Thymus (tissue), 11 donors: Measurements from ENCODE around the gene MAMSTR. TPM values are rescaled to one million over a fixed set of nuclear protein-coding genes. Genes with fewer than 3 reads are reported as not detected.

ENCODE experiments used
- DNase-seq, 9 donors: peaks; one replicate each; pipeline ENCODE4 v3.0.0-alpha.2; 2013; ENCODE audit warnings: low spot score in 9 of 9, low read depth in 6 of 9, missing footprints in 1 of 9
- H3K27ac ChIP-seq, 2 donors: one replicate each; pipeline ENCODE4 v1.5.1; 2013; ENCODE audit warnings: control low read depth in 1 of 2, low read depth in 1 of 2, low read length in 1 of 2, mild to moderate bottlenecking in 1 of 2, moderate library complexity in 1 of 2
- H3K27me3 ChIP-seq, 2 donors: one replicate each; pipeline ENCODE4 v1.5.1; 2013; ENCODE audit warnings: low read length in 1 of 2; ENCODE audit not compliant: control insufficient read depth in 2 of 2, insufficient read depth in 1 of 2
- H3K36me3 ChIP-seq, 2 donors: one replicate each; pipeline ENCODE4 v1.5.1; 2013; ENCODE audit warnings: low read length in 1 of 2, mild to moderate bottlenecking in 1 of 2, moderate library complexity in 1 of 2; ENCODE audit not compliant: control insufficient read depth in 2 of 2, insufficient read depth in 2 of 2
- H3K4me1 ChIP-seq, 2 donors: one replicate each; pipeline ENCODE4 v1.5.1; 2013; ENCODE audit warnings: low read length in 2 of 2; ENCODE audit not compliant: control insufficient read depth in 2 of 2, insufficient read depth in 2 of 2
- H3K4me3 ChIP-seq, 2 donors: one replicate each; pipeline ENCODE4 v1.5.1; 2013; ENCODE audit warnings: low read length in 2 of 2, control low read depth in 1 of 2, mild to moderate bottlenecking in 1 of 2
- H3K9me3 ChIP-seq, 2 donors: one replicate each; pipeline ENCODE4 v1.5.1; 2013; ENCODE audit warnings: low read length in 1 of 2, mild to moderate bottlenecking in 1 of 2; ENCODE audit not compliant: control insufficient read depth in 2 of 2, insufficient read depth in 1 of 2
- WGBS: extraction: QIAGEN DNeasy Blood & Tissue Kit; methylation state at CpG from one replicate; pipeline ENCODE4 v1.1.7; 2013; 5-methylcytosine and 5-hydroxymethylcytosine counted together
- polyA plus RNA-seq: library from polyadenylated mRNA; stranded (reverse); fragments of 200-250 nt; gene quantifications from one replicate; pipeline ENCODE4 v1.2.3, GENCODE V29; 2013
- total RNA-seq: library from RNA; stranded (reverse); fragments of 120-200 nt; gene quantifications from one replicate; pipeline ENCODE4 v1.2.4, GENCODE V29; 2013
- donor health status: healthy.

The MAMSTR gene
- total and polyA plus RNA-seq, 2 donors: 0.38 to 1.2 TPM

GRCh38 chr19:48714759-48715675, 4.5 kb downstream of the MAMSTR start:
- peak overlapping the region; percentile 10 to 68 for H3K27ac ChIP-seq
- H3K4me3 ChIP-seq: peak overlapping the region; percentile 56 to 60
- H3K27me3 ChIP-seq: peaks cover 0 to 7% of the 10 kb centered on the region in 2 donors
- H3K36me3 ChIP-seq: no peaks in the 10 kb centered on the region
- WGBS: 73% methylated on average over 26 of the region's 26 CpGs
- DNase-seq: no peak
- peaks cover 15 to 34% of the 10 kb centered on the region in 2 donors for H3K4me1 ChIP-seq
- no peaks in the 10 kb centered on the region for H3K9me3 ChIP-seq

- Histone ChIP-seq H3K27me3 (peaks cover 0 to 7% of the 10 kb centered on the region in 2 donors), H3K9me3 (no peaks in the 10 kb centered on the region), H3K27ac (peak overlapping the region; percentile 53 to 68), H3K4me3 (peak overlapping the region; percentile 60 to 62), H3K36me3 (no peaks in the 10 kb centered on the region), H3K4me1 (peaks cover 15 to 28% of the 10 kb centered on the region in 2 donors)
- under 1% methylated on average over 67 of the region's 67 CpGs for WGBS
- DNase-seq: peak; percentile 88 to 99 (median 97)
Observed at GRCh38 chr19:48713864-48714755, 5.4 kb downstream of the MAMSTR start.

GRCh38 chr19:48713041-48713863, 6.3 kb downstream of the MAMSTR start:
- DNase-seq: peak in 1 of 9 donors; percentile 39
- Histone ChIP-seq H3K9me3 (no peaks in the 10 kb centered on the region), H3K27me3 (peaks cover 0 to 7% of the 10 kb centered on the region in 2 donors), H3K27ac (no peak overlapping the region), H3K36me3 (no peaks in the 10 kb centered on the region), H3K4me3 (peak overlapping the region; percentile 60 to 62), H3K4me1 (peaks cover 15 to 28% of the 10 kb centered on the region in 2 donors)
- 12% methylated on average over 25 of the region's 25 CpGs for WGBS

- Histone ChIP-seq H3K4me1 (peaks cover 15 to 25% of the 10 kb centered on the region in 2 donors), H3K27ac (no peak overlapping the region), H3K27me3 (peaks cover 0 to 7% of the 10 kb centered on the region in 2 donors), H3K4me3 (no peak overlapping the region), H3K36me3 (no peaks in the 10 kb centered on the region), H3K9me3 (no peaks in the 10 kb centered on the region)
- WGBS: over 99% methylated on average over 4 of the region's 4 CpGs
- no peak for DNase-seq
Observed at GRCh38 chr19:48711106-48711662, 8.3 kb downstream of the MAMSTR start.

GRCh38 chr19:48708471-48708870, 11.1 kb downstream of the MAMSTR start:
- Histone ChIP-seq H3K27ac (no peak overlapping the region), H3K4me3 (no peak overlapping the region), H3K36me3 (peaks cover 0 to 5% of the 10 kb centered on the region in 2 donors), H3K27me3 (peaks cover 0 to 7% of the 10 kb centered on the region in 2 donors), H3K9me3 (peaks cover 0 to 5% of the 10 kb centered on the region in 2 donors), H3K4me1 (peaks cover 7 to 9% of the 10 kb centered on the region in 2 donors)
- no peak for DNase-seq
- WGBS: 92% methylated on average over 11 of the region's 11 CpGs

- H3K36me3 ChIP-seq: peaks cover 0 to 8% of the 10 kb centered on the region in 2 donors
- peaks cover 0 to 6% of the 10 kb centered on the region in 2 donors for H3K9me3 ChIP-seq
- DNase-seq: no peak
- H3K27ac ChIP-seq: no peak overlapping the region
- no peaks in the 10 kb centered on the region for H3K27me3 ChIP-seq
- WGBS: 49% methylated on average over 2 of the region's 2 CpGs
- H3K4me1 ChIP-seq: no peaks in the 10 kb centered on the region
- no peak overlapping the region for H3K4me3 ChIP-seq
Observed at GRCh38 chr19:48705431-48705830, 14.1 kb downstream of the MAMSTR start.

- Histone ChIP-seq H3K27me3 (no peaks in the 10 kb centered on the region), H3K9me3 (peaks cover 0 to 6% of the 10 kb centered on the region in 2 donors), H3K4me1 (no peaks in the 10 kb centered on the region), H3K4me3 (no peak overlapping the region), H3K36me3 (peaks cover 0 to 8% of the 10 kb centered on the region in 2 donors), H3K27ac (no peak overlapping the region)
- no peak for DNase-seq
- 97% methylated on average over 23 of the region's 23 CpGs for WGBS
Observed at GRCh38 chr19:48703316-48703715, 16.2 kb downstream of the MAMSTR start.

GRCh38 chr19:48702701-48703100, 16.8 kb downstream of the MAMSTR start:
- no peak for DNase-seq
- H3K9me3 ChIP-seq: peaks cover 0 to 6% of the 10 kb centered on the region in 2 donors
- peaks cover 0 to 3% of the 10 kb centered on the region in 2 donors for H3K27me3 ChIP-seq
- no peak overlapping the region for H3K4me3 ChIP-seq
- H3K27ac ChIP-seq: no peak overlapping the region
- H3K36me3 ChIP-seq: peaks cover 0 to 8% of the 10 kb centered on the region in 2 donors
- WGBS: 97% methylated on average over 13 of the region's 13 CpGs
- H3K4me1 ChIP-seq: no peaks in the 10 kb centered on the region
